Ovary (tissue), 3 donors: Measurements from ENCODE around the gene INSR.

ENCODE experiments used
- CTCF ChIP-seq, 3 donors: fragments of 450-650 bp in 2 of 3; fragments of 200-600 bp in 1 of 3; IDR thresholded peaks; one replicate each; pipeline versions ENCODE4 v1.5.1 to v1.8.0; 2016 to 2022; ENCODE audit warnings: antibody characterized with exemption in 3 of 3, mild to moderate bottlenecking in 1 of 3
- POLR2A ChIP-seq: fragments of 450-650 bp; IDR thresholded peaks from one replicate; pipeline ENCODE4 v1.6.1; 2017; ENCODE audit warnings: antibody characterized with exemption, mild to moderate bottlenecking, moderate library complexity
- donor health status: DM: no; HTN: no; CAD: no.

GRCh38 chr19:7263066-7263465 lies 31.1 kb downstream of the INSR start:
- TF ChIP-seq CTCF (IDR thresholded peaks at IDR 0.05) = no peak
- TF ChIP-seq POLR2A = no peak
